Large intestine (tissue), 12 donors: ENCODE data around the gene TRIM37. TPM values are rescaled to one million over a fixed set of nuclear protein-coding genes. Genes with fewer than 3 reads are reported as not detected.

Source experiments
- DNase-seq, 2 donors: peaks; one replicate each; pipeline versions ENCODE4 v3.0.0 to v3.0.0-alpha.2; 2013
- H3K27ac ChIP-seq: one replicate; pipeline ENCODE4 v1.5.1; 2013; ENCODE audit warnings: low read length
- H3K27me3 ChIP-seq: 2 replicates; pipeline ENCODE4 v1.6.1; 2013; ENCODE audit warnings: low read length; ENCODE audit not compliant: control insufficient read depth, insufficient read depth
- H3K36me3 ChIP-seq: 2 replicates; pipeline ENCODE4 v1.6.1; 2013; ENCODE audit warnings: low read length; ENCODE audit not compliant: control insufficient read depth, insufficient read depth
- H3K4me1 ChIP-seq: one replicate; pipeline ENCODE4 v1.6.1; 2013; ENCODE audit warnings: low read length; ENCODE audit not compliant: control insufficient read depth, insufficient read depth
- H3K4me3 ChIP-seq: one replicate; pipeline ENCODE4 v1.5.1; 2013; ENCODE audit warnings: low read length
- H3K9me3 ChIP-seq: one replicate; pipeline ENCODE4 v1.6.1; 2013; ENCODE audit warnings: mild to moderate bottlenecking, low read depth, low read length, moderate library complexity; ENCODE audit not compliant: control insufficient read depth
- WGBS: methylation state at CpG from one replicate; pipeline ENCODE4 v1.1.5; 2013; ENCODE audit warnings: low lambda C conversion rate; ENCODE audit not compliant: insufficient coverage; 5-methylcytosine and 5-hydroxymethylcytosine counted together
- long read RNA-seq, 11 donors: transcript quantifications; one replicate each; lab custom pipeline, GENCODE V29; 2026
- polyA plus RNA-seq: library from polyadenylated mRNA; unstranded; fragments of 120-200 nt; gene quantifications from one replicate; pipeline ENCODE4 v1.2.1, GENCODE V29; 2013

Gene TRIM37, protein sequence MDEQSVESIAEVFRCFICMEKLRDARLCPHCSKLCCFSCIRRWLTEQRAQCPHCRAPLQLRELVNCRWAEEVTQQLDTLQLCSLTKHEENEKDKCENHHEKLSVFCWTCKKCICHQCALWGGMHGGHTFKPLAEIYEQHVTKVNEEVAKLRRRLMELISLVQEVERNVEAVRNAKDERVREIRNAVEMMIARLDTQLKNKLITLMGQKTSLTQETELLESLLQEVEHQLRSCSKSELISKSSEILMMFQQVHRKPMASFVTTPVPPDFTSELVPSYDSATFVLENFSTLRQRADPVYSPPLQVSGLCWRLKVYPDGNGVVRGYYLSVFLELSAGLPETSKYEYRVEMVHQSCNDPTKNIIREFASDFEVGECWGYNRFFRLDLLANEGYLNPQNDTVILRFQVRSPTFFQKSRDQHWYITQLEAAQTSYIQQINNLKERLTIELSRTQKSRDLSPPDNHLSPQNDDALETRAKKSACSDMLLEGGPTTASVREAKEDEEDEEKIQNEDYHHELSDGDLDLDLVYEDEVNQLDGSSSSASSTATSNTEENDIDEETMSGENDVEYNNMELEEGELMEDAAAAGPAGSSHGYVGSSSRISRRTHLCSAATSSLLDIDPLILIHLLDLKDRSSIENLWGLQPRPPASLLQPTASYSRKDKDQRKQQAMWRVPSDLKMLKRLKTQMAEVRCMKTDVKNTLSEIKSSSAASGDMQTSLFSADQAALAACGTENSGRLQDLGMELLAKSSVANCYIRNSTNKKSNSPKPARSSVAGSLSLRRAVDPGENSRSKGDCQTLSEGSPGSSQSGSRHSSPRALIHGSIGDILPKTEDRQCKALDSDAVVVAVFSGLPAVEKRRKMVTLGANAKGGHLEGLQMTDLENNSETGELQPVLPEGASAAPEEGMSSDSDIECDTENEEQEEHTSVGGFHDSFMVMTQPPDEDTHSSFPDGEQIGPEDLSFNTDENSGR
- polyA plus RNA-seq: 13.9 TPM
- long read RNA-seq, donor 1, full-length matches to known transcripts: 2 of 2 reads
- long read RNA-seq, donor 1, partial matches to known transcripts: 0 of 2 reads
- long read RNA-seq, donor 1, other reads (novel, unspliced or antisense): 0 of 2 reads
- long read RNA-seq, donor 2, full-length matches to known transcripts: 3 of 3 reads
- long read RNA-seq, donor 2, partial matches to known transcripts: 0 of 3 reads
- long read RNA-seq, donor 2, other reads (novel, unspliced or antisense): 0 of 3 reads
- long read RNA-seq, donor 3: 0 reads
- long read RNA-seq, donor 4, partial matches to known transcripts: 0 of 1 reads
- long read RNA-seq, donor 4, other reads (novel, unspliced or antisense): 0 of 1 reads
- long read RNA-seq, donor 5, partial matches to known transcripts: 0 of 1 reads
- long read RNA-seq, donor 5, other reads (novel, unspliced or antisense): 0 of 1 reads
- long read RNA-seq, donor 6, transcript TRIM37-210 (4 exons, 842 nt): major isoform, 5 of 5 reads
- long read RNA-seq, donor 6, partial matches to known transcripts: 0 of 5 reads
- long read RNA-seq, donor 6, other reads (novel, unspliced or antisense): 0 of 5 reads
- long read RNA-seq, donor 7, partial matches to known transcripts: 0 of 2 reads
- long read RNA-seq, donor 7, other reads (novel, unspliced or antisense): 0 of 2 reads
- long read RNA-seq, donor 8, partial matches to known transcripts: 0 of 3 reads
- long read RNA-seq, donor 8, other reads (novel, unspliced or antisense): 0 of 3 reads
- long read RNA-seq, donor 9, partial matches to known transcripts: 0 of 1 reads
- long read RNA-seq, donor 9, other reads (novel, unspliced or antisense): 0 of 1 reads
- long read RNA-seq, donor 10, partial matches to known transcripts: 0 of 2 reads
- long read RNA-seq, donor 10, other reads (novel, unspliced or antisense): 0 of 2 reads
- long read RNA-seq, donor 11, partial matches to known transcripts: 0 of 1 reads
- long read RNA-seq, donor 11, other reads (novel, unspliced or antisense): 0 of 1 reads

GRCh38 chr17:59106463-59107305 is at the start of gene TRIM37:
Gene TRIM37 (minus strand): TSS chr17:59106880. CDS start chr17:59106461, 419 bp downstream.
- Histone ChIP-seq H3K36me3 (no peaks in the 10 kb centered on the region), H3K27ac (peak within 1 kb of the TSS; percentile 86), H3K4me3 (peak within 1 kb of the TSS; percentile 91), H3K27me3 (no peaks in the 10 kb centered on the region), H3K9me3 (no peaks in the 10 kb centered on the region), H3K4me1 (no peaks in the 10 kb centered on the region)
- peak; percentile 99 to 100 for DNase-seq
- WGBS: no CpG with 5 or more reads among the region's 89 CpGs

DNA sequence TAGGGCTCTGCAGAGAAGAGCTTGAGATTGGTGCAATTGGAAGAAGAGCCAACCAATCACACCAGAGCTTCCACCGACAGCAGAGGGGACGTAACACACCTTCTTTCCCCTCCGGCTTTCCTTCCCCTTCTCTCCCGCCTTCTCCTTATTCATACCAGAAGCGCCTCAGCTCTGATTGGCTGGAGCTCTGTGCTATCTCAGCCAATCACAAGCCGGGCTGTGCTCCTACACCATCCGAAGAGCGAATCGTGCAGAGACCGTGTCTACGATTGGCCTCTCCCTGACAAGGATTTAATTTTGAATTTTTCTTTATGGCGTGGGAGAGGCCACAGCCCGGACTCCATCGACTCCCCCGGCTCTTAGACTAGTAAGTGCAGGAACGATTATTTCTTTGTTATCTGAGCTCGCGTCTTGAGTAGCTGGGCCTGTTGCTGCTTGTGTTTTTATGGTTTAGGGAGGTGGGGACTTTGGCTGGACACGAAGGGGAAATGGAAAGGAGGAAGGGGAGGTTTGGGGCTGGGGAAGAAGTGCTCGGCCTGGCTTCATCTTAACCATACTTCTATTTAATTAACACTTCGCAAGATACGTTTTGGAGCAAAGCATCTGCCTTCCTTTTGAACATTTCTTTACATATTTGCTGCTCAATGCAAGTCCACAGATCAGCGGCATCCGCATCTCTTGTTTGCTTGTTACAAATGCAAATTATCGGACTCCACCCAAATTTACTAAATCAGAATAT is 48.9 kb upstream of the TRIM37 start, which contains the start of gene PRR11:
PRR11 (plus strand) TSS at position 308 of the 739 bp plus-strand sequence. CDS start 14,007 bp downstream, outside the sequence.
- Histone ChIP-seq H3K9me3 (no peaks in the 10 kb centered on the region), H3K36me3 (no peaks in the 10 kb centered on the region), H3K4me1 (no peaks in the 10 kb centered on the region), H3K27ac (peak within 1 kb of the TSS; percentile 80), H3K4me3 (peak within 1 kb of the TSS; percentile 90), H3K27me3 (no peaks in the 10 kb centered on the region)
- 4% methylated on average over 3 of the region's 25 CpGs for WGBS
- DNase-seq: peak; percentile 99 to 100

DNA sequence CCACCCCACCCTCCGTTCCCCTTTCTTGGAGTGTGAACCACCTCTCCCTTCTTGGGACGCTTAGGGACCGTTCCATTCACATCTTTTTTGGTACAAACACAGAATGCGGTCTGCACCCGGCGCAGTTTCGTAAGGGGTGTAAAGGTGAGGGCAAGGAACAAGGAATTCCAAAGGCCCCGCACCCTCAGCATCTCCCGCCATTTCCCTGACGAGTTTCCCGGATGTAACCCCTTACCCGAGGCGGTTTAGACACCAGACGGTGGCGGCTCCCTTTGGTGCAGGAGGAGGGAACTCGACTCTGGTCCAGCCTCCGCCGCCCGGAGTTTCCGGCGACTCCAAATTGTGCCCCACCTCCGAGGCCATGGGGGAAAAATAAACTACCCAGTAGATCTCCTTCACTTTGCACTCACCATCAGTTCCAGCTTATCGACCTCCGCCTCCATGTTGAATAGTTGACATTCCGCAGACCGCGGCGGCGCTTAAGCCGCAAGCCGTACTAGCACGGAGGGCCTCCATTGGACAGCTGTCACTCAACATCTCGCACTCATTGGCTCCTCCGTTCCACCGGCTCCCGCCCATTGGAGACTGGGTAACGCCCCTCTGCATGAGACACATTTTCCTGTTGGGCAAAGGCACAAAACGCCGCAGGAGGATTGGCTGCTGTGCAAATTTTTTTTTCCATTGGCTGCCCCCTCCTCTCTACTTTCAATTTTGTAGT is 48.2 kb upstream of the TRIM37 start, which contains the start of gene SKA2:
SKA2 (minus strand) TSS at position 466 of the 718 bp plus-strand sequence; CDS start at position 443, 23 bp downstream.
- no peaks in the 10 kb centered on the region for H3K4me1 ChIP-seq
- DNase-seq: no peak
- H3K9me3 ChIP-seq: no peaks in the 10 kb centered on the region
- H3K4me3 ChIP-seq: peak within 1 kb of the TSS; percentile 90
- no peaks in the 10 kb centered on the region for H3K27me3 ChIP-seq
- peak within 1 kb of the TSS; percentile 80 for H3K27ac ChIP-seq
- WGBS: no CpG with 5 or more reads among the region's 39 CpGs
- no peaks in the 10 kb centered on the region for H3K36me3 ChIP-seq

DNA sequence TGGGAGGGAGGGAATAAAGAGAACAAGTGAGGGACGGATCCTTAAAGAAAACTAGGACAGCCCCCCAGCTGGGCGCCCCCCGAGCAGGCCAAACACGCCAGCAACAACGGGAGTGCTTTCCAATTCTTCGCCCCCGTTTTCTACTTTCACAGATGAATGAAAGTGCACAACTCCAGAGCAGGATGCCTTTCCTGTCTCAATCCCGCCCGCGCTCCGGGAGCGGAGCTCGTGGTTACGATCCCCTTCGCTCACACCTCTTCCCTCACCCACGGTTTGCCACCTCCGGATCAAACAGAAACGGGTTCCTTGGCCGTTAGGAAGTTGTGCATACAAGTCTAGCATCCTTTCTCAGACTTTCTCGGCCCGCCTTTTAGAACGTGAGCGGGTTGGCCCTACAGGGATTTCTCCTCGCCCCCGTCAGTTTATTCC is 47.6 kb upstream of the TRIM37 start:
- no peaks in the 10 kb centered on the region for H3K9me3 ChIP-seq
- H3K27me3 ChIP-seq: no peaks in the 10 kb centered on the region
- no CpG with 5 or more reads among the region's 25 CpGs for WGBS
- H3K4me3 ChIP-seq: peak overlapping the region; percentile 90
- peak overlapping the region; percentile 80 for H3K27ac ChIP-seq
- no peaks in the 10 kb centered on the region for H3K4me1 ChIP-seq
- peak in 1 of 2 donors; percentile 23 for DNase-seq
- no peaks in the 10 kb centered on the region for H3K36me3 ChIP-seq

DNA sequence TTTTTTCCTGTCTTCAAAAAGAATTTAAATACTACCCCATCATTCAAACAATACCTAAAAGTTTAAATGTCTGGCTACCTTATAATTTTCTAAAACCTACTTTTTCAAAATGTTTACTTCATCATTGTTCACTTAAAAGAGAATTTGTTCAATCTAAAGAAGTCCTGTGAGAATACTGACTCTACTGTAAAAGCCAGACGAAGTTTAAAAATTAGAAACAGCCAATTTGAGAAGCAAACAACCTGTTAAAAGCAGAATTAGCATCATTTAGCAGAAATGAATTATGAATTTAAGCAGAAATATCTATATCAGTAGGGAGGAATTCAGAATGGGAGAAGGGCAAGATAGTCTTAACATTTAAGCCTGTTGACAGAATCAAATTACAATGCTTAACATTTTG is 46.2 kb upstream of the TRIM37 start:
- Histone ChIP-seq H3K27me3 (no peaks in the 10 kb centered on the region), H3K4me3 (no peak overlapping the region)

GRCh38 chr17:59151591-59151990 is 44.9 kb upstream of the TRIM37 start:
- Histone ChIP-seq H3K27me3 (no peaks in the 10 kb centered on the region), H3K4me3 (no peak overlapping the region), H3K36me3 (no peaks in the 10 kb centered on the region), H3K9me3 (no peaks in the 10 kb centered on the region), H3K4me1 (no peaks in the 10 kb centered on the region), H3K27ac (no peak overlapping the region)
- 86% methylated on average over 1 of the region's 1 CpG for WGBS
- no peak for DNase-seq

More for the DNA sequence above, 46.2 kb upstream of the TRIM37 start:
- Histone ChIP-seq H3K36me3 (no peaks in the 10 kb centered on the region), H3K27ac (no peak overlapping the region), H3K4me1 (no peaks in the 10 kb centered on the region), H3K9me3 (no peaks in the 10 kb centered on the region)
- DNase-seq: no peak
- no CpG with 5 or more reads among the region's 1 CpG for WGBS

- H3K4me1 ChIP-seq: no peaks in the 10 kb centered on the region
- H3K9me3 ChIP-seq: no peaks in the 10 kb centered on the region
- H3K27me3 ChIP-seq: no peaks in the 10 kb centered on the region
- H3K4me3 ChIP-seq: no peak overlapping the region
- H3K36me3 ChIP-seq: no peaks in the 10 kb centered on the region
- DNase-seq: no peak
- 67% methylated on average over 1 of the region's 5 CpGs for WGBS
- H3K27ac ChIP-seq: no peak overlapping the region
Observed at GRCh38 chr17:59151006-59151405, 44.3 kb upstream of the TRIM37 start.
